ENCODE results near the gene CENPI. TPM values are rescaled to one million over a fixed set of nuclear protein-coding genes. Genes with fewer than 3 reads are reported as not detected.

CENPI gene
- total and polyA plus RNA-seq, 4 donors, result 0.21 to 17.4 (median 0.45) TPM

DNA sequence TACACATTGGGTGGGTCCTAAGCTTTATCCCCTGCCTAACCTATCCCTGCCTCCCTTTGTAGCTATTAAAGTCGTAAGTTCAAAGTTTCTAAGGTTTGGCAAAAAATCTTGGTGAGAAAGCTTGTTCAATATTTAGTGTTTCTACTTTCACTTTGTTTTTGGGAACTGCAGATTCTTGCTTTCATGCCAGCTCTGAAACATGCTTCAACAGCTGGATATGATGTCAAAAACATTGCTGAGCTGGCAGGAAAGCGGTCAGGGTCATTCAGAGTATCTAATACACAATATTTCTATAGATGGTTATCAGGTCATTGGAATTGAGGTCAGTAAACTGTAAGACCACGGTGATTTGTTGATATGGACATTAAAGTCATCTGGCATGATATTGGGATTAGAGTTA, 19.7 kb downstream of the CENPI start:
- Histone ChIP-seq H3K36me3 (ENCODE audit: control insufficient read depth in 4 of 4, insufficient read depth in 3 of 4, low read depth in 1 of 4, low read length in 3 of 4) (no peaks in the 10 kb centered on the region), H3K4me1 (ENCODE audit: control insufficient read depth in 4 of 4, insufficient read depth in 4 of 4, low read length in 3 of 4) (no peaks in the 10 kb centered on the region), H3K27ac (ENCODE audit: low read depth in 1 of 2, low read length in 2 of 2) (no peak overlapping the region), H3K27me3 (ENCODE audit: control insufficient read depth in 4 of 4, insufficient read depth in 4 of 4, low read length in 3 of 4) (no peaks in the 10 kb centered on the region), H3K4me3 (ENCODE audit: low read depth in 1 of 3, low read length in 3 of 3) (no peak overlapping the region), H3K9me3 (ENCODE audit: control insufficient read depth in 4 of 4, low read length in 3 of 4) (no peaks in the 10 kb centered on the region), H3K9ac (ENCODE audit: low read depth in 1 of 2, low read length in 2 of 2) (no peak overlapping the region)
- no peak for TF ChIP-seq FOXA1 (IDR thresholded peaks at IDR 0.05)
- TF ChIP-seq, protein P1, sequence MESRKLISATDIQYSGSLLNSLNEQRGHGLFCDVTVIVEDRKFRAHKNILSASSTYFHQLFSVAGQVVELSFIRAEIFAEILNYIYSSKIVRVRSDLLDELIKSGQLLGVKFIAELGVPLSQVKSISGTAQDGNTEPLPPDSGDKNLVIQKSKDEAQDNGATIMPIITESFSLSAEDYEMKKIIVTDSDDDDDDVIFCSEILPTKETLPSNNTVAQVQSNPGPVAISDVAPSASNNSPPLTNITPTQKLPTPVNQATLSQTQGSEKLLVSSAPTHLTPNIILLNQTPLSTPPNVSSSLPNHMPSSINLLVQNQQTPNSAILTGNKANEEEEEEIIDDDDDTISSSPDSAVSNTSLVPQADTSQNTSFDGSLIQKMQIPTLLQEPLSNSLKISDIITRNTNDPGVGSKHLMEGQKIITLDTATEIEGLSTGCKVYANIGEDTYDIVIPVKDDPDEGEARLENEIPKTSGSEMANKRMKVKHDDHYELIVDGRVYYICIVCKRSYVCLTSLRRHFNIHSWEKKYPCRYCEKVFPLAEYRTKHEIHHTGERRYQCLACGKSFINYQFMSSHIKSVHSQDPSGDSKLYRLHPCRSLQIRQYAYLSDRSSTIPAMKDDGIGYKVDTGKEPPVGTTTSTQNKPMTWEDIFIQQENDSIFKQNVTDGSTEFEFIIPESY (IDR thresholded peaks at IDR 0.05), result no peak
- WGBS, result 73% methylated on average over 3 of the region's 3 CpGs
- DNase-seq (ENCODE audit: low spot score), result no peak

DNA sequence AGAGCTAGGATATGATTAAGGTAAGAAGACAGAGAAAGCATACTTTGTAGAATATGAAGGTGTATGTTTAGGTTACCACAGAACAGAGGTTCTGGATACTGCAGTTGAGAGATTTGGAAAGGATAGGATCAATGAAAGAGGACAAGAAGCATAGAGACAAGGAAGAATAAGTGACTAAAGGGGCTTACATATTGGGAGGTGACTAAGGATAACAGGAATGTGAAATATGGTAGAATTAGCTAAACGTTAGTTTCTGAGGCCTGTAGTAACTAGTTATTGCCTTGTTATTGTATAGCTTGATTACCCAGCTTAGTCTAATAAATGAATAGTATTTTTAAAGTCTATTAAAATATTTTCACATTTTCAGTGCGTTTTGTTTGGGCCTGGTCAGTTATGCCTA, 38.2 kb downstream of the CENPI start:
- DNase-seq (ENCODE audit: low spot score), result no peak
- Histone ChIP-seq H3K9ac (ENCODE audit: low read depth in 1 of 2, low read length in 2 of 2) (no peak overlapping the region), H3K36me3 (ENCODE audit: control insufficient read depth in 4 of 4, insufficient read depth in 3 of 4, low read depth in 1 of 4, low read length in 3 of 4) (no peaks in the 10 kb centered on the region), H3K4me3 (ENCODE audit: low read depth in 1 of 3, low read length in 3 of 3) (no peak overlapping the region), H3K27me3 (ENCODE audit: control insufficient read depth in 4 of 4, insufficient read depth in 4 of 4, low read length in 3 of 4) (no peaks in the 10 kb centered on the region), H3K9me3 (ENCODE audit: control insufficient read depth in 4 of 4, low read length in 3 of 4) (no peaks in the 10 kb centered on the region), H3K4me1 (ENCODE audit: control insufficient read depth in 4 of 4, insufficient read depth in 4 of 4, low read length in 3 of 4) (no peaks in the 10 kb centered on the region), H3K27ac (ENCODE audit: low read depth in 1 of 2, low read length in 2 of 2) (no peak overlapping the region)
- no peak for TF ChIP-seq SP1 (IDR thresholded peaks at IDR 0.05)
- TF ChIP-seq, protein P2, sequence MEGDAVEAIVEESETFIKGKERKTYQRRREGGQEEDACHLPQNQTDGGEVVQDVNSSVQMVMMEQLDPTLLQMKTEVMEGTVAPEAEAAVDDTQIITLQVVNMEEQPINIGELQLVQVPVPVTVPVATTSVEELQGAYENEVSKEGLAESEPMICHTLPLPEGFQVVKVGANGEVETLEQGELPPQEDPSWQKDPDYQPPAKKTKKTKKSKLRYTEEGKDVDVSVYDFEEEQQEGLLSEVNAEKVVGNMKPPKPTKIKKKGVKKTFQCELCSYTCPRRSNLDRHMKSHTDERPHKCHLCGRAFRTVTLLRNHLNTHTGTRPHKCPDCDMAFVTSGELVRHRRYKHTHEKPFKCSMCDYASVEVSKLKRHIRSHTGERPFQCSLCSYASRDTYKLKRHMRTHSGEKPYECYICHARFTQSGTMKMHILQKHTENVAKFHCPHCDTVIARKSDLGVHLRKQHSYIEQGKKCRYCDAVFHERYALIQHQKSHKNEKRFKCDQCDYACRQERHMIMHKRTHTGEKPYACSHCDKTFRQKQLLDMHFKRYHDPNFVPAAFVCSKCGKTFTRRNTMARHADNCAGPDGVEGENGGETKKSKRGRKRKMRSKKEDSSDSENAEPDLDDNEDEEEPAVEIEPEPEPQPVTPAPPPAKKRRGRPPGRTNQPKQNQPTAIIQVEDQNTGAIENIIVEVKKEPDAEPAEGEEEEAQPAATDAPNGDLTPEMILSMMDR (IDR thresholded peaks at IDR 0.05; ENCODE audit: low read depth, low read length, missing input control), result no peak
- TF ChIP-seq, protein P1 (IDR thresholded peaks at IDR 0.05), result no peak
- no peak for TF ChIP-seq FOXA1 (IDR thresholded peaks at IDR 0.05)
- no peak for TF ChIP-seq HNF4A (conservative IDR thresholded peaks at IDR 0.05)
- WGBS, result 94% methylated on average over 2 of the region's 2 CpGs

Other genes with a start within 250 kb of the CENPI start
- not detected for gene NOX1, start 223.8 kb upstream of the CENPI start, total RNA-seq
- under 1 TPM in 1 of 2 donors, not detected in 1; 0.36 TPM for gene NOX1, start 223.8 kb upstream of the CENPI start, polyA plus RNA-seq
- under 1 TPM in 1 of 2 donors, not detected in 1; under 0.01 TPM for gene XKRX, start 169.3 kb upstream of the CENPI start, total RNA-seq
- not detected for gene XKRX, start 169.3 kb upstream of the CENPI start, polyA plus RNA-seq
- gene ARL13A, start 128.5 kb upstream of the CENPI start, total RNA-seq, result not detected
- gene ARL13A, start 128.5 kb upstream of the CENPI start, polyA plus RNA-seq, result not detected
- gene TRMT2B, start 46.1 kb upstream of the CENPI start, total RNA-seq, result 10 to 100 TPM; 10.3 to 11.2 TPM
- gene TRMT2B, start 46.1 kb upstream of the CENPI start, polyA plus RNA-seq, result 1 to 10 TPM; 3.3 to 3.6 TPM
- under 1 TPM in 1 of 2 donors, not detected in 1; 0.08 TPM for gene TMEM35A, start 19.3 kb upstream of the CENPI start, total RNA-seq
- under 1 TPM in 1 of 2 donors, not detected in 1; 0.02 TPM for gene TMEM35A, start 19.3 kb upstream of the CENPI start, polyA plus RNA-seq
- gene DRP2, start 121.6 kb downstream of the CENPI start, total RNA-seq, result under 1 TPM; under 0.01 to 0.23 TPM
- gene DRP2, start 121.6 kb downstream of the CENPI start, polyA plus RNA-seq, result not detected
- gene TAF7L, start 193.1 kb downstream of the CENPI start, total RNA-seq, result under 1 TPM in 1 of 2 donors, not detected in 1; 0.33 TPM
- gene TAF7L, start 193.1 kb downstream of the CENPI start, polyA plus RNA-seq, result under 1 TPM; 0.03 to 0.40 TPM

Data from liver (tissue), 9 donors.